ENCODE results near the gene TBL3.

DNA sequence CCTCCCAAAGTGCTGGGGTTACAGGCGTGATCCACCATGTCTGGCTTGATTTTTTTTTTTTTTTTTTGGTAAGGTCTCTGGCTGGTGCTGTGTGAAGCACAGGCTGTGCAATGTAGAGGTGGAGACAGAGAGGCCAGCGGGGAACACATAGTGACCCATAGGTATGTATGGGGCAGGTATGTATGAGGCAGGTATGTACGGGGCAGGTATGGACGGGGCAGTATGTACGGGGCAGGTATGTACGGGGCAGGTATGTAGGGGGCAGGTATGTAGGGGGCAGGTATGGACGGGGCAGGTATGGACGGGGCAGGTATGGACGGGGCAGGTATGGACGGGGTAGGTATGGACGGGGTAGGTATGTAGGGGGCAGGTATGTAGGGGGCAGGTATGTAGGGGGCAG, 22.3 kb upstream of the TBL3 start:
- TF ChIP-seq CTCF (optimal IDR thresholded peaks at IDR 0.05 in 1 of 3, IDR thresholded peaks at IDR 0.05 in 1 of 3, conservative IDR thresholded peaks at IDR 0.05 in 1 of 3; ENCODE audit: extremely low read depth in 1 of 3, insufficient read depth in 2 of 3, low read length in 3 of 3) = no peak
- no peak for TF ChIP-seq EZH2 (IDR thresholded peaks at IDR 0.05; ENCODE audit: low read length)

Measured in keratinocyte (primary cell).